GM12892 (cell line): ENCODE results near the gene NYAP2.
A peak's percentile ranks its signal among the peaks of the same experiment; 100 is the strongest.

Source experiments
- DNase-seq: peaks from one replicate; pipeline ENCODE4 v3.0.0; 2011; ENCODE audit not compliant: insufficient read length
- FAIRE-seq: peaks from 2 replicates; lab custom pipeline; 2011; peaks lifted over from hg19 to GRCh38; lab: Jason Lieb, UNC
- POLR2A ChIP-seq: IDR thresholded peaks from 2 replicates; pipeline ENCODE4 v1.6.1; 2011; ENCODE audit warnings: low read depth, low read length, control low read depth
- POLR2AphosphoS5 ChIP-seq: IDR thresholded peaks from 2 replicates; pipeline ENCODE4 v1.6.1; 2011; ENCODE audit warnings: low read depth, low read length, control low read depth
- TAF1 ChIP-seq: IDR thresholded peaks from 2 replicates; pipeline ENCODE4 v1.6.1; 2011; ENCODE audit warnings: low read depth, mild to moderate bottlenecking, control low read depth, low read length, borderline replicate concordance

Gene NYAP2

GRCh38 chr2:225650041-225650440, 250.5 kb downstream of the NYAP2 start:
- no peak for TF ChIP-seq POLR2AphosphoS5
- no peak for TF ChIP-seq TAF1
- TF ChIP-seq POLR2A, result no peak
- DNase-seq (no peak), FAIRE-seq (no peak)

- FAIRE-seq, result no peak
- TF ChIP-seq POLR2A, result no peak
- TF ChIP-seq TAF1, result no peak
- no peak for TF ChIP-seq POLR2AphosphoS5
- DNase-seq, result peak; percentile 8
These were observed 261.0 kb downstream of the NYAP2 start for GRCh38 chr2:225660262-225661131.

GRCh38 chr2:225662101-225662500, 262.6 kb downstream of the NYAP2 start:
- no peak for DNase-seq
- no peak for FAIRE-seq
- TF ChIP-seq TAF1 (no peak), POLR2A (no peak), POLR2AphosphoS5 (no peak)

DNA sequence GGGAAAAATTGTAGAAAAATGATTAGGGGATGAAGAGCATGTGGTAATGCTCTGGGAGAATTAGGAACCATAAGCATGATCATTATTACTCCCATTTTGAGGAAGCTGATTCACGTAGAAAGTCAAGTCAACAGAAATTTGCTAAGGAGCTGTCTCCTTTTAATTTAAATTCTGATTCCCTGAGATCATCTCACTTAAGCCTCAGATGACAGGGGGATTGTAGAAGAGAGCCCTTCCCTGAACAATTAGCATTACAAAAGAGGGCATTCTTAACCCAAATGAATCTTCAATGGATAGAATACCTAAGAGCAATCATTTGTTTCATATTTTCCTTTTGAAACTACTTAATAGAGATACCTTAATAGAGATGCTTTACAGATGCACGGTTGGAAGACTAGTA, 267.9 kb downstream of the NYAP2 start:
- no peak for FAIRE-seq
- TF ChIP-seq POLR2AphosphoS5 (no peak), POLR2A (no peak), TAF1 (no peak)
- no peak for DNase-seq

GRCh38 chr2:225668606-225669266, 269.2 kb downstream of the NYAP2 start:
- peak; percentile 82 for FAIRE-seq
- no peak for TF ChIP-seq POLR2AphosphoS5
- no peak for TF ChIP-seq TAF1
- no peak for TF ChIP-seq POLR2A
- DNase-seq, result peak; percentile 14

GRCh38 chr2:225670111-225670974, 270.8 kb downstream of the NYAP2 start:
- DNase-seq (no peak), FAIRE-seq (no peak)
- TF ChIP-seq POLR2A (no peak), POLR2AphosphoS5 (no peak), TAF1 (no peak)

- DNase-seq (no peak), FAIRE-seq (no peak)
These were observed 279.3 kb downstream of the NYAP2 start for GRCh38 chr2:225678792-225679191.

DNA sequence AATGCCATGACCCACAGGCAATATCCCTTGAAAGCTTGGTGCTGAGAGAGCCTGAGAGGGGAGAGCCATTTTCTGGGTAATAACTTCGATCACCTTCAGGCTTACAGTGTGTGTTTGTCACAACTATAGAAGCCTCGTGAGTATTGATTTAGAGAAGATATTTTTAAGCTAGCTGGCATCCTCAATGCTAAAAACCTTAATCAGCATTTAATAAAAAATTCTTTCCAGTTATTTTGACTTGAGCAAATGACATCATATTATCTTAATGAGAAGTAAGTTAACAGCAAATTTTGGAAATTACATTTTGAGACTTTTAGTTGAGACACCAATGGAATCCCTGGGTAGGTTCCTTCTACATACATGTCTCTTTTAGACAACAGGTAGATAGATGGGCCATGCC, 283.7 kb downstream of the NYAP2 start:
- DNase-seq (no peak), FAIRE-seq (no peak)
- TF ChIP-seq POLR2AphosphoS5 (no peak), POLR2A (no peak), TAF1 (no peak)

More at GRCh38 chr2:225678792-225679191, 279.3 kb downstream of the NYAP2 start:
- TF ChIP-seq POLR2AphosphoS5 (no peak), TAF1 (no peak), POLR2A (no peak)

DNA sequence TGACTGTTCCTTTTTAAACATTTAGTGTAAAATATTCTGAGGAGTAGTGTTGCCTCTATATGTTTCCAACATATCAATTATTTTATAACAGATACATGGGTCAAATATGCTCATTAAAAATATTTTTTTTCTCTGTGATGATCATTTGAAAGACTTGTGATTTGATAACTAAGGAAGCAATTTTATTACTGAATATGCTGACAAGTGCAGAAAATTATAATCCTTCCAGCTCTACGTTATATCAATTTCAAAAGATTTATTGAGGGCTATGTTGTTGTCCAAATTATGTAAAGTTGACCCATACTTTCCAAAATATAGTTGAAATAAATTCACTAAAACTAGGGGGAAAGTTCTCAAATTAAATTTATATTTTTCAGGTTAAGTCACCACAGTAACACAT, 290.6 kb downstream of the NYAP2 start:
- DNase-seq (no peak), FAIRE-seq (no peak)
- TF ChIP-seq TAF1 (no peak), POLR2AphosphoS5 (no peak), POLR2A (no peak)

DNA sequence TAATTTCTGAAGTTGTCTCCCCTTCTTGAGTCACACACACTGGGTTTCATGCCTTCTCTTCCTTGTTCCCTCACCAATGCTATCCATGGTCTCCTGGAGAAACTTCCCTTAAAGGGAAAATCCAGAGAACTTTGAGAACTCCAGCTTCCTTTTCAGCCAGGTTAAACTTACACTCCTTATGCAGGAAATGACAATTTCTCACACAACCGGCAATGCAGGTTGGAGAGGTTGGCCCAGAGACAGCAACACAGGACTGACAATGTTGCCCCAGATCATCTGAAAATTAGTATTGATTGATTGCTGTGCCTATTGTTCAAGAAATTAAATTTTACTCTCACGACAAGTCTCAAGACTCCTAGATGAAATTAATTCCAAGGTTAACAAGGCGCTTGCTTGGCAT, 292.2 kb downstream of the NYAP2 start:
- FAIRE-seq (no peak), DNase-seq (no peak)
- TF ChIP-seq POLR2A (no peak), TAF1 (no peak), POLR2AphosphoS5 (no peak)

GRCh38 chr2:225693259-225693658, 293.7 kb downstream of the NYAP2 start:
- TF ChIP-seq POLR2AphosphoS5 (no peak), TAF1 (no peak), POLR2A (no peak)
- FAIRE-seq, result no peak
- no peak for DNase-seq
